ENCODE results near the gene EBF3. TPM values are rescaled to one million over a fixed set of nuclear protein-coding genes. Genes with fewer than 3 reads are reported as not detected.

EBF3 gene
- total RNA-seq, 6 experiments from 2014 or later, result 0.12 TPM; not detected in 5

DNA sequence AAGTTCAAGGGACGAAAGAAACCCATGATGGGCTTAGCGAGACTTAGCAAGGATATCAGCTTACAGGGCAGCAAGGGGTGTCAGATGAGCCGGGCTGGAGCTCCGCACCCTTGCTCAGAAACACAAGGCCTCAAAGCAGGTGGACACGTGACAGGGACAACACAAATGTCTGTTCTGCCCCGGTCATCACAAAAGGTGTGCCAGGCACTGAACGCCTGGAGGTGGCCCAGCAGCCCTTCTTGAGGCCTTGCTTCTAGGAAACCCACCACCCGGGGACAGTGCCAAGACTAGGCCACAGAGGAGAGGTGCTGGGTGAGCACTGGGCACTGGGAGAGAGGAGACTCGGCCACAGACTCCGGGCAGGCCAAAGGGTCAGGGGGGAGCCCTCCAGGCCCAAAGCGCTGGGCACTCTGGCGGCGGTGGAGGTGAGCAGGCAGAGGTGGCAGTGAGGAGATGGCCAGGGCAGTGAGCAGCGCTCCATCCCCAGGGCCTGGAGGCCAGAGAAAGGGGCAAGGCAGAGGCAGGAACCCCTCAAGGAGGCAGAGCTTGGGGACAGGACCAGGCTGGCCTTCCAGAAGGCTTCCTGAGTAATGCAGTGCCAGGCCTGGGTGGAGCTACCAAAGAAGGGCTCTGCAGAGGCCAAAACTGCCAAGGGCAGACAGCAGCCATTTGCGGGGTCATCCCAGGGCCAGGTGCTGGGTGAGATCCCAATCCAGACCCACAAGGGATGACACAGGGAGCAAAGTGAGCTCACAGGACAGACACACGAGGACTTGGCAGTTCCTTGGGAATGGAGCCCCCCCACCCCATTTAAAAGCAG, 22.7 kb downstream of the EBF3 start:
- 81% methylated on average over 5 of the region's 16 CpGs for WGBS (ENCODE audit: insufficient coverage, low coverage, low lambda C conversion rate, missing lambda C conversion rate)
- Histone ChIP-seq H3K4me1 (no peaks in the 10 kb centered on the region), H3K36me3 (no peaks in the 10 kb centered on the region), H3K9me3 (no peaks in the 10 kb centered on the region), H3K4me3 (no peak overlapping the region), H3K27ac (no peak overlapping the region), H3K27me3 (no peaks in the 10 kb centered on the region)
- ATAC-seq (no peak), DNase-seq (no peak)
- TF ChIP-seq, protein P1, sequence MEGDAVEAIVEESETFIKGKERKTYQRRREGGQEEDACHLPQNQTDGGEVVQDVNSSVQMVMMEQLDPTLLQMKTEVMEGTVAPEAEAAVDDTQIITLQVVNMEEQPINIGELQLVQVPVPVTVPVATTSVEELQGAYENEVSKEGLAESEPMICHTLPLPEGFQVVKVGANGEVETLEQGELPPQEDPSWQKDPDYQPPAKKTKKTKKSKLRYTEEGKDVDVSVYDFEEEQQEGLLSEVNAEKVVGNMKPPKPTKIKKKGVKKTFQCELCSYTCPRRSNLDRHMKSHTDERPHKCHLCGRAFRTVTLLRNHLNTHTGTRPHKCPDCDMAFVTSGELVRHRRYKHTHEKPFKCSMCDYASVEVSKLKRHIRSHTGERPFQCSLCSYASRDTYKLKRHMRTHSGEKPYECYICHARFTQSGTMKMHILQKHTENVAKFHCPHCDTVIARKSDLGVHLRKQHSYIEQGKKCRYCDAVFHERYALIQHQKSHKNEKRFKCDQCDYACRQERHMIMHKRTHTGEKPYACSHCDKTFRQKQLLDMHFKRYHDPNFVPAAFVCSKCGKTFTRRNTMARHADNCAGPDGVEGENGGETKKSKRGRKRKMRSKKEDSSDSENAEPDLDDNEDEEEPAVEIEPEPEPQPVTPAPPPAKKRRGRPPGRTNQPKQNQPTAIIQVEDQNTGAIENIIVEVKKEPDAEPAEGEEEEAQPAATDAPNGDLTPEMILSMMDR (IDR thresholded peaks at IDR 0.05), result no peak
- TF ChIP-seq POLR2A (IDR thresholded peaks at IDR 0.05), result no peak
- intact Hi-C loops (cut with DNase I), result no loop called here

DNA sequence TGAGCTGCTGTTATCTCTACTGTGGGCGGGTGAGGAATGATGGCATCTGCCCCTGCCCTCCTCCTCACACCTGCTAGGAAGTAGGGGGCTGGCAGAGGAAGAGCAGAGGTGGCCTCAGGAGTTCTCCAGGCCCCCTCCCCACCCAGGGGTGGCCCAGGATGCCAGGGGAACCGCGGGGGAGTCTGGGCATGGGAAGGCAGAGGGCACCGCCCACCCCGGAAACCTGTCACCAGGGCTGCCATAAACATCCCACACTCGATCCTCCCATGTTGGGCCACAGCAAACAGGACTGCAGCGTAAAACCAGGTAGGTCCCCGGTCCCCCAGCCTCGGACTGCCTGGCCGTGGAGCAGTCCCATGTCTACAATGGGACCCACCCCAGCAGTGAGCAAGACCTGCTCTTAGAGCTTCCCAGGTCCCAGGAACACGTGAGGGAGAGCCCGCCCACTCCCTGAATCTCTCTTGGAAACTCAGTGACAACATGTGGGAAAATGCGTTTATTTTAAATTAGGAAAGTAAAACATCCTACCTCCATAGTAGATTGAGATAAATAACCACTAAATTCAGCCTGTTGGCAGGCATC, 23.4 kb downstream of the EBF3 start:
- ATAC-seq, result no peak
- TF ChIP-seq, protein P1 (IDR thresholded peaks at IDR 0.05), result no peak
- no peak for TF ChIP-seq POLR2A (IDR thresholded peaks at IDR 0.05)
- Histone ChIP-seq H3K36me3 (no peaks in the 10 kb centered on the region), H3K27ac (no peak overlapping the region), H3K27me3 (no peaks in the 10 kb centered on the region), H3K9me3 (no peaks in the 10 kb centered on the region), H3K4me1 (no peaks in the 10 kb centered on the region), H3K4me3 (no peak overlapping the region)
- WGBS (ENCODE audit: insufficient coverage, low coverage, low lambda C conversion rate, missing lambda C conversion rate), result 100% methylated on average over 1 of the region's 13 CpGs
- DNase-seq, result no peak
- intact Hi-C loops (cut with DNase I), result no loop called here

DNA sequence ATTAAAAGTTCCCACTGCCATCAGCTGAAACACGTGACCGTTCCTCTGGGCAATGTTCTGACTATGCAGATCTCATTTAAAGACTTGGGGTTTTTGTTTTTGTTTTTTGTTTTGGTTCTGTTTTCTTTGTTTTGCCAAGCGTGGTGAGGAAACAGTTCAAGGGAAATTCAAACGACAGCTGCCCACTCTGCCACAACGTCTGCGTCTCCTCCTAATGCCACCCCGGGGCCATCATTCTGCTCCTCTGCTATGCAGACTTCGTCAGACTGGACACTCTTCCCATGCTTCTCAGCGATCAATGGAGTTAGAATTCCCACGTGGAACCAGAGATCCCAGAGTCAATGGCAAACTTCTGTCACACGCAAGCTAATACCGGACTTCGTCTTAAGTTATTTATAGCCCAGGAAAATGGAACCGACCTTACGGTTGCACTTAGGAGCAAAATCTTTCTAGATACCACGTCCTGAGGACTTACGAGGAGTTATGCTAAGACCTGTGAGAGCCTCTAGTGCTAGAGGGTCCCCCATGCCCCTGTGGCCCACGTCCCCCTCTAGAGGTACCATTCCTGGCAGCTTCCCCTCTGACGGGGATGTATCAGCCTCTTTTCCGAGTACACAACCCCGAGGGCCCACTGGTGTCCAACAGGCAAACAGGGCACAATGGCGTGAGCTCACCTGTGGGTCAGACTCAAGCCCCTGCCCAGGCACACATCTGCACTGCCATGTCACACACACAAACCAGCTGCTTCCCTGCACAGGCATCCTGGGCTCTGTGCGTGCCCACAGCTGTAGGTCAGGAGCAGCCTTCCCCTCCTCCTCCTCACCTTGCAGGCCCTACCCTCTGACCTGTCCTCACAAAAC, 24.4 kb downstream of the EBF3 start:
- no peak for ATAC-seq
- Histone ChIP-seq H3K27me3 (no peaks in the 10 kb centered on the region), H3K9me3 (no peaks in the 10 kb centered on the region), H3K4me1 (no peaks in the 10 kb centered on the region), H3K4me3 (no peak overlapping the region), H3K27ac (no peak overlapping the region), H3K36me3 (no peaks in the 10 kb centered on the region)
- TF ChIP-seq, protein P1 (IDR thresholded peaks at IDR 0.05), result no peak
- TF ChIP-seq POLR2A (IDR thresholded peaks at IDR 0.05), result no peak
- intact Hi-C loops (cut with DNase I), result no loop called here
- 71% methylated on average over 18 of the region's 23 CpGs for WGBS (ENCODE audit: insufficient coverage, low coverage, low lambda C conversion rate, missing lambda C conversion rate)
- DNase-seq, result no peak

DNA sequence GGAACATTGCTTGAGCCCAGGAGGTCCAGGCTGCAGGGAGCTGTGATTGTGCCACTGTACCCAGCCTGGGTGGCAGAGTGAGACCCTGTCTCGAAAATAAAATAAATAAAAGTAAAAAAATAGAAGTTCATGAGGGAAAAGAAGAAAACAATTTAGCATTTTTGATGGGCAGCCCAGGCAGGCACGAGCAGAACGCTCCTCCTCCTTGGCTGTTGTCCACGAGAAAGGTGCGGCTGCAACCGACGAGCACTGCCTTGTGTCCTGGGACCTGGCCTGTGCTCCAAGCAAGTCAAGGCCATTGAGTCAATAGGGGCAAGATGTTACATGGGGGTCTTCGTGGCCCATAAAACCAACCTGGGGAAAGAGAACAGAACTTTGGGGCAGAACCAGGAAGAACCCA, 25.6 kb downstream of the EBF3 start:
- no peaks in the 10 kb centered on the region for H3K27me3 ChIP-seq
- ATAC-seq (no peak), DNase-seq (no peak)
- TF ChIP-seq, protein P1 (IDR thresholded peaks at IDR 0.05), result no peak
- TF ChIP-seq POLR2A (IDR thresholded peaks at IDR 0.05), result no peak
- H3K9me3 ChIP-seq, result no peaks in the 10 kb centered on the region
- H3K36me3 ChIP-seq, result no peaks in the 10 kb centered on the region
- 39% methylated on average over 2 of the region's 8 CpGs for WGBS (ENCODE audit: insufficient coverage, low coverage, low lambda C conversion rate, missing lambda C conversion rate)
- intact Hi-C loops (cut with DNase I), result no loop called here
- H3K4me3 ChIP-seq, result no peak overlapping the region
- no peaks in the 10 kb centered on the region for H3K4me1 ChIP-seq
- H3K27ac ChIP-seq, result no peak overlapping the region
